K562 (cell line): ENCODE results near the gene RSRP1. TPM values are rescaled to one million over a fixed set of nuclear protein-coding genes. Genes with fewer than 3 reads are reported as not detected.
"Not testable (repeated sequence)": the region's sequence is repeated elsewhere in the genome, so short reads cannot be mapped to it uniquely, and the experiment has no call there.

Experiments used
- ATAC-seq: fragments of 200-7000 bp; cut with Tn5 transposase; 3 replicates; pipeline ENCODE4 v1.9.1; 2020; ENCODE audit warnings: moderate library complexity
- BruUV-seq: library from RNA; stranded (reverse); fragments of 400-500 nt; replicated peaks from 2 replicates; lab custom pipeline; 2021; lab: Mats Ljungman, UMichigan
- CTCF ChIA-PET: fragments of 300-600 bp; formaldehyde crosslinking; extraction: SDS; loops from one replicate; lab custom pipeline; 2021; ENCODE audit warnings: low intra/inter-chr PET ratio; lab: Yijun Ruan, JAX
- POLR2A ChIA-PET: fragments of 300-600, 350-650 bp; sonication (Branson Sonifier 250); formaldehyde crosslinking; extraction: SDS; loops from one replicate; lab custom pipeline; 2021; ENCODE audit warnings: antibody characterized with exemption, inconsistent platforms; lab: Yijun Ruan, JAX
- DNase-seq, 4 experiments: peaks; one replicate each; pipeline versions ENCODE4 v3.0.0 to v3.0.0-alpha.2; 2011 to 2018; ENCODE audit warnings: low spot score in 3 of 4, mixed read lengths in 3 of 4; ENCODE audit errors: extremely low read depth in 1 of 4
- FAIRE-seq: peaks from 2 replicates; lab custom pipeline; 2011; peaks lifted over from hg19 to GRCh38; lab: Jason Lieb, UNC
- H2AFZ ChIP-seq: 2 replicates; pipeline ENCODE4 v1.6.0; 2011; ENCODE audit warnings: low read depth, low read length, control low read depth, inconsistent platforms
- H3K27ac ChIP-seq: fragments of 200-600 bp; 3 replicates; pipeline ENCODE4 v1.8.0; 2011; ENCODE audit warnings: low read depth, mild to moderate bottlenecking, control low read depth, inconsistent platforms, low read length, moderate library complexity, mixed read lengths; ENCODE audit errors: extremely low read depth
- H3K27me3 ChIP-seq, 2 experiments: fragments of 300-600 bp in 1 of 2; 2 replicates in 1 of 2; 3 replicates in 1 of 2; pipeline versions ENCODE4 v1.6.0 to v1.8.0; 2011; ENCODE audit warnings: inconsistent platforms in 2 of 2, low read length in 2 of 2, mild to moderate bottlenecking in 1 of 2, mixed read lengths in 1 of 2, moderate library complexity in 1 of 2; ENCODE audit not compliant: control insufficient read depth in 2 of 2, insufficient read depth in 2 of 2
- H3K36me3 ChIP-seq: fragments of 300-600 bp; 3 replicates; pipeline ENCODE4 v1.8.0; 2011; ENCODE audit warnings: mild to moderate bottlenecking, low read length, inconsistent platforms; ENCODE audit not compliant: control insufficient read depth, insufficient read depth
- H3K4me1 ChIP-seq, 2 experiments: fragments of 200-600 bp in 1 of 2; replicated peaks in 1 of 2; 2 replicates in 1 of 2; 3 replicates in 1 of 2; pipeline versions ENCODE4 v1.5.1 to v1.8.0; 2011; ENCODE audit warnings: inconsistent platforms in 2 of 2, low read length in 2 of 2, mild to moderate bottlenecking in 1 of 2, mixed read lengths in 1 of 2, moderate library complexity in 1 of 2; ENCODE audit not compliant: control insufficient read depth in 2 of 2, insufficient read depth in 2 of 2
- H3K4me2 ChIP-seq: 2 replicates; pipeline ENCODE4 v1.6.1; 2011; ENCODE audit warnings: low read length, control low read depth, inconsistent platforms, mixed read lengths; ENCODE audit not compliant: insufficient read depth
- H3K4me3 ChIP-seq: fragments of 200-600 bp; sonication (generic), shearing (Covaris generic); 2 replicates; pipeline ENCODE4 v1.5.1; 2016; ENCODE audit warnings: control low read depth, inconsistent platforms
- H3K79me2 ChIP-seq: fragments of 200-600 bp; 3 replicates; pipeline ENCODE4 v1.8.0; 2011; ENCODE audit warnings: low read length, inconsistent platforms; ENCODE audit not compliant: control insufficient read depth, insufficient read depth
- H3K9ac ChIP-seq, 2 experiments: 2 replicates each; pipeline versions ENCODE4 v1.6.0 to v1.6.1; 2011; ENCODE audit warnings: low read depth in 2 of 2, low read length in 2 of 2, control low read depth in 1 of 2, inconsistent platforms in 1 of 2, mild to moderate bottlenecking in 1 of 2, mixed read lengths in 1 of 2; ENCODE audit not compliant: insufficient read depth in 1 of 2
- H3K9me1 ChIP-seq: one replicate; pipeline ENCODE4 v1.6.0; 2011; ENCODE audit warnings: inconsistent platforms, mild to moderate bottlenecking, low read length, moderate library complexity; ENCODE audit not compliant: control insufficient read depth, insufficient read depth
- H3K9me3 ChIP-seq: replicated peaks from 2 replicates; pipeline ENCODE4 v1.5.1; 2011; ENCODE audit warnings: low read depth, low read length, inconsistent platforms; ENCODE audit not compliant: control insufficient read depth, insufficient read depth
- H4K20me1 ChIP-seq: replicated peaks from 2 replicates; pipeline ENCODE4 v1.6.1; 2011; ENCODE audit warnings: low read length, inconsistent platforms, mixed read lengths; ENCODE audit not compliant: control insufficient read depth, insufficient read depth
- HDAC8 ChIP-seq: fragments of 450-650 bp; IDR thresholded peaks from 2 replicates; pipeline ENCODE4 v1.6.1; 2016; ENCODE audit warnings: mild to moderate bottlenecking, missing genetic modification characterization, moderate library complexity, missing compliant biosample characterization
- VEZF1 ChIP-seq: fragments of 200-800 bp; sonication (Bioruptor generic); IDR thresholded peaks from 2 replicates; pipeline ENCODE4 v1.6.1; 2017; ENCODE audit warnings: missing genetic modification characterization, missing compliant biosample characterization
- WGBS: fragments of 100-300 bp; shearing (Covaris generic); methylation state at CpG from one replicate; pipeline ENCODE4 v1.1.6; 2016; ENCODE audit warnings: low coverage, mixed read lengths; ENCODE audit not compliant: insufficient coverage; ENCODE audit errors: missing lambda C conversion rate; 5-methylcytosine and 5-hydroxymethylcytosine counted together
- in situ Hi-C: fragments of 300-500 bp; cut with MboI; formaldehyde crosslinking; loops from 4 replicates; pipeline ENCODE4 v1.15.0; 2018; ENCODE audit warnings: inconsistent platforms, mixed read lengths
- intact Hi-C: fragments of 100-400 bp; cut with micrococcal nuclease; formaldehyde crosslinking; loops from 2 replicates; pipeline ENCODE4 v1.14.2; 2022
- polyA plus RNA-seq, 8 experiments: library from polyadenylated mRNA; depleted of rRNA in 4 of 8; stranded (reverse) in 5 of 8; unstranded in 3 of 8; fragments of >200 nt; fragmentation: Nextera tagmentation in 2 of 8; fragmentation: Illumina TruSeq in 1 of 8; extraction: Ambion mirVana in 2 of 8; extraction: Trizol in 1 of 8; gene quantifications; 2 replicates each; pipeline versions ENCODE4 v1.2.1 to v1.2.3, GENCODE V29; 2011 to 2014; ENCODE audit warnings: inconsistent platforms in 1 of 8, missing spikeins in 1 of 8
- total RNA-seq, 7 experiments: library from RNA; depleted of rRNA in 6 of 7; stranded (reverse); fragments of >200 nt in 6 of 7; fragmentation: Illumina TruSeq in 2 of 7; extraction: Trizol in 2 of 7; gene quantifications; 2 replicates each; pipeline versions ENCODE4 v1.2.1 to v1.2.3, GENCODE V29; 2011 to 2021; ENCODE audit warnings: low replicate concordance in 1 of 7
- TF ChIP-seq, protein P1 (sequence below): fragments of 450-650 bp; IDR thresholded peaks from 2 replicates; pipeline ENCODE4 v1.6.1; 2017; ENCODE audit warnings: antibody characterized with exemption, mild to moderate bottlenecking

The RSRP1 gene
- total and polyA plus RNA-seq, 9 of the 15 experiments (the other 6 are each of a cell fraction or from before 2014, with no cell fraction given), result 27.2 to 283 (median 146) TPM

DNA sequence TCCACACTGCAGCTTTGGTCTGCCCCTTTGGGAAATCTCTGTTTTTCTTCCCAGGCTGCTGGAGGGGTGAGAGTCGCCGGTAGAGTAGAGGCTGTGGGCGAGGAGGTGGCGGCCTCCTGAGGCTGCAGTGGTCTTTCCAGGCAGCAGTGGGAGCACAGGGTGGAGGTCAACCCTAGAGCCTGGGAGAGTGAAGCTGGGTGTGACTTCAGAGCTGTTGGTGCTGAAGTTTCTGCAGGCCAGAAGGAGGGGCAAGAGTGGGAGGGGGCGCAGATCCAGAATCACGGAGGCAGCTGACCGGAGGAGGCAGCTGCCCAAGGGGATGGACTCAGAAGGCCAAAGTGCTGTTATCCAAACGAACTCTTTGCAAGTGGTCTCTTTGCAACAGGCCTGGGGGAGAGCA lies 31.5 kb upstream of the RSRP1 start:
- FAIRE-seq (peak; percentile 44), ATAC-seq (peak; percentile 57), DNase-seq (peak in 3 of 4 experiments; percentile 9 to 51 (median 11))
- peaks cover 32% of the 10 kb centered on the region for H3K79me2 ChIP-seq
- H3K4me2 ChIP-seq, CTCF ChIA-PET, H3K36me3 ChIP-seq, H2AFZ ChIP-seq, H4K20me1 ChIP-seq, POLR2A ChIA-PET, H3K9me1 ChIP-seq, H3K9me3 ChIP-seq, in situ Hi-C loops, intact Hi-C loops, BruUV-seq, H3K27me3 ChIP-seq, H3K4me3 ChIP-seq: not testable (repeated sequence)
- peak overlapping the region; percentile 25 to 52; a peak in 2 of 4 replicates for H3K9ac ChIP-seq
- 0 out of 2 replicates have a peak, but pooled peaks have one; percentile 9 for TF ChIP-seq VEZF1 (CRISPR knock-in tag)
- TF ChIP-seq, protein P1, sequence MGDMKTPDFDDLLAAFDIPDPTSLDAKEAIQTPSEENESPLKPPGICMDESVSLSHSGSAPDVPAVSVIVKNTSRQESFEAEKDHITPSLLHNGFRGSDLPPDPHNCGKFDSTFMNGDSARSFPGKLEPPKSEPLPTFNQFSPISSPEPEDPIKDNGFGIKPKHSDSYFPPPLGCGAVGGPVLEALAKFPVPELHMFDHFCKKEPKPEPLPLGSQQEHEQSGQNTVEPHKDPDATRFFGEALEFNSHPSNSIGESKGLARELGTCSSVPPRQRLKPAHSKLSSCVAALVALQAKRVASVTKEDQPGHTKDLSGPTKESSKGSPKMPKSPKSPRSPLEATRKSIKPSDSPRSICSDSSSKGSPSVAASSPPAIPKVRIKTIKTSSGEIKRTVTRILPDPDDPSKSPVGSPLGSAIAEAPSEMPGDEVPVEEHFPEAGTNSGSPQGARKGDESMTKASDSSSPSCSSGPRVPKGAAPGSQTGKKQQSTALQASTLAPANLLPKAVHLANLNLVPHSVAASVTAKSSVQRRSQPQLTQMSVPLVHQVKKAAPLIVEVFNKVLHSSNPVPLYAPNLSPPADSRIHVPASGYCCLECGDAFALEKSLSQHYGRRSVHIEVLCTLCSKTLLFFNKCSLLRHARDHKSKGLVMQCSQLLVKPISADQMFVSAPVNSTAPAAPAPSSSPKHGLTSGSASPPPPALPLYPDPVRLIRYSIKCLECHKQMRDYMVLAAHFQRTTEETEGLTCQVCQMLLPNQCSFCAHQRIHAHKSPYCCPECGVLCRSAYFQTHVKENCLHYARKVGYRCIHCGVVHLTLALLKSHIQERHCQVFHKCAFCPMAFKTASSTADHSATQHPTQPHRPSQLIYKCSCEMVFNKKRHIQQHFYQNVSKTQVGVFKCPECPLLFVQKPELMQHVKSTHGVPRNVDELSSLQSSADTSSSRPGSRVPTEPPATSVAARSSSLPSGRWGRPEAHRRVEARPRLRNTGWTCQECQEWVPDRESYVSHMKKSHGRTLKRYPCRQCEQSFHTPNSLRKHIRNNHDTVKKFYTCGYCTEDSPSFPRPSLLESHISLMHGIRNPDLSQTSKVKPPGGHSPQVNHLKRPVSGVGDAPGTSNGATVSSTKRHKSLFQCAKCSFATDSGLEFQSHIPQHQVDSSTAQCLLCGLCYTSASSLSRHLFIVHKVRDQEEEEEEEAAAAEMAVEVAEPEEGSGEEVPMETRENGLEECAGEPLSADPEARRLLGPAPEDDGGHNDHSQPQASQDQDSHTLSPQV, result 0 out of 2 replicates have a peak, but pooled peaks have one; percentile 53
- 0 out of 2 replicates have a peak, but pooled peaks have one; percentile 28 for TF ChIP-seq HDAC8 (tag)
- 0% methylated on average over 3 of the region's 8 CpGs for WGBS
- peaks cover 5 to 25% of the 10 kb centered on the region in 2 experiments; a peak in 4 of 5 replicates for H3K4me1 ChIP-seq
- peak overlapping the region; percentile 76; the same call in 2 of the 3 replicates for H3K27ac ChIP-seq
